D721Med (cell line): ENCODE measurements around the gene PIP5K1A.
"Not testable (repeated sequence)": the region's sequence is repeated elsewhere in the genome, so short reads cannot be mapped to it uniquely, and the experiment has no call there.

Experiments used
- DNase-seq: peaks from one replicate; pipeline ENCODE4 v3.0.0; 2011; ENCODE audit warnings: low spot score; ENCODE audit not compliant: insufficient read length
- FAIRE-seq: peaks from 2 replicates; lab custom pipeline; 2011; peaks lifted over from hg19 to GRCh38; lab: Jason Lieb, UNC
- TF ChIP-seq, protein P1 (sequence below): IDR thresholded peaks from 2 replicates; pipeline ENCODE4 v1.5.1; 2012; ENCODE audit warnings: mild to moderate bottlenecking, control low read depth; ENCODE audit not compliant: insufficient read depth; ENCODE audit errors: missing control alignments

The PIP5K1A gene

DNA sequence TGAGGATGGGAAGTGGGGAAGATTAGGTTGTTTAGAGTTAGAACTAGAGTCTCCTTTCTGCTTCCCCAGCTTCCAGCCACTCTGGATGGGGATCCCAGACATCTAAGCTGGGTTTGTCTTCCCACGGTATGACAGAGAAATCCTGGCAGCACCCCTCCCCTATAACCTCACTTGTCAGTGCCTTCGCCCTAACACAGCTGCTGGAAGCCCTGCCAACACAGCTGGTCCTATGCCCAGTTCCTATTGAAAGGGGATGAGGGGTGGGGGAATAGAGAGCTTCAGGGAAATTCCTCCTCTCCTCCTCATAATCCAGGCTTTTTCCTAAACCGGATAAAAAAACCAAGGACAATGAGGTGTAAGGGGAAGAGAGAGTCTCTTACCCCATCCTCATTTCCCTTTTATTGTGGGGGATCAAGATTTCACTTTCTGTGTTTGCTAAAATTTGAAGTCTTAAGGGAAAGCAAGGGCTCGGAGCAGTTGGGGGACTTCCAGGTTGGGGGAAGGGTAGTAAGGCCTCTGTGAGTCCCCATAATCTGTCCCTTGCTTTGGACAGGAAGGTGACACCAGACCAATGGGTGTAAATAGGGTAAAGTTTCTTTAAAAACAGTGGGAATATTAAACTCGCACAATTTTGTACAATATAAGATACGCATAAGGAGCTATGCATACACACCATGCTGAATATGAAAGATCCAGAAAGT is 23.2 kb upstream of the PIP5K1A start:
- DNase-seq (no peak), FAIRE-seq (no peak)
- TF ChIP-seq, protein P1, sequence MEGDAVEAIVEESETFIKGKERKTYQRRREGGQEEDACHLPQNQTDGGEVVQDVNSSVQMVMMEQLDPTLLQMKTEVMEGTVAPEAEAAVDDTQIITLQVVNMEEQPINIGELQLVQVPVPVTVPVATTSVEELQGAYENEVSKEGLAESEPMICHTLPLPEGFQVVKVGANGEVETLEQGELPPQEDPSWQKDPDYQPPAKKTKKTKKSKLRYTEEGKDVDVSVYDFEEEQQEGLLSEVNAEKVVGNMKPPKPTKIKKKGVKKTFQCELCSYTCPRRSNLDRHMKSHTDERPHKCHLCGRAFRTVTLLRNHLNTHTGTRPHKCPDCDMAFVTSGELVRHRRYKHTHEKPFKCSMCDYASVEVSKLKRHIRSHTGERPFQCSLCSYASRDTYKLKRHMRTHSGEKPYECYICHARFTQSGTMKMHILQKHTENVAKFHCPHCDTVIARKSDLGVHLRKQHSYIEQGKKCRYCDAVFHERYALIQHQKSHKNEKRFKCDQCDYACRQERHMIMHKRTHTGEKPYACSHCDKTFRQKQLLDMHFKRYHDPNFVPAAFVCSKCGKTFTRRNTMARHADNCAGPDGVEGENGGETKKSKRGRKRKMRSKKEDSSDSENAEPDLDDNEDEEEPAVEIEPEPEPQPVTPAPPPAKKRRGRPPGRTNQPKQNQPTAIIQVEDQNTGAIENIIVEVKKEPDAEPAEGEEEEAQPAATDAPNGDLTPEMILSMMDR, result no peak

DNA sequence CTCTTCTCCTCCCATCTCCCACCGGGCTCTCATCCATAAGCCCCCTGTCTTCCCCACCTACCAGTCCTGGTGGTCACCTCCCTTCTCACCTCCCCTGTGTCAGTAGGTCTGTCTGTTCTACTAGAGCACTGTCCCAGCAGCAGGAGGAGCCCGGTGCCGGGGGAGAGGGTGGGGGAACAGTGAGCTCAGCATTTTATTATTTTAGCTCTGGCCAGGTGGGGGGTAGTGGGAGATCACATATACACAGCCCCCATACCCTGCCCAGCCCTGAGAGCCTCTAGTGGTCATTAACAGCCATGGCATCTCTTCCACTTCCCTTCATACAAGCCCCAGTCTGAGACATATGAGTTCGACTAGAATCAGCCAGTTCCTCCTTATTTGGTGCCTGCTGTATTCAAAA is 22.5 kb upstream of the PIP5K1A start, which contains the start of gene TMOD4:
TSS of gene TMOD4 (minus strand) at position 119 of the 400 bp plus-strand sequence. CDS start 1,106 bp downstream, outside the sequence.
- TF ChIP-seq, protein P1, result peak; percentile 34
- DNase-seq, result no peak

DNA sequence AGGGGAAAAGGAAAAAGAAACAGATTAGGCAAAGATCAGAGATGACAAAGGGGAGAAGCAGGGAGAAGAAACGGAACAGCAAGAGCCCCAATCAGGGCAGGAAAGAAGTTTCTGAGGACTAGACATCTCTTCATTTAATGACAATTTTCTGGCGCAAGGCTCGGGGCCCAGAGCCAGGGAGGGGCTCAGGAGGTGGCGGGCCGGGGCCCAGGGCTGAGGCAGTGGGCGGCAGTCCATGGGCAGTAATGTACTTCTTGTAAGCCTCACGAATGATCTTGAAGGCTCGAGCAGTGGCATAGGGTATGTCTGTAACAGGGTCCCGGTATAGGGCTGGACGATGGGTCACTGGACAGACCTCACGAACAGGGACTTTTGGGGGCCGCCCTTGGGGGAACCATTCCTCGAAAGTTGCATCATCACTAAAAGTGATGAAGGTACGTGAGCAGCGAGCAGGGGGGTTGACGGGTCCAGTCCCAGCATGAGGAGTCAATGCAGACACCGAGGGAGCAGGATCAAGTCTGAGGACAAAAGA is 21.8 kb upstream of the PIP5K1A start:
- DNase-seq, result no peak
- TF ChIP-seq, protein P1, result no peak
- no peak for FAIRE-seq

More for the DNA sequence above, 22.5 kb upstream of the PIP5K1A start, which contains the start of gene TMOD4:
- FAIRE-seq, result no peak

DNA sequence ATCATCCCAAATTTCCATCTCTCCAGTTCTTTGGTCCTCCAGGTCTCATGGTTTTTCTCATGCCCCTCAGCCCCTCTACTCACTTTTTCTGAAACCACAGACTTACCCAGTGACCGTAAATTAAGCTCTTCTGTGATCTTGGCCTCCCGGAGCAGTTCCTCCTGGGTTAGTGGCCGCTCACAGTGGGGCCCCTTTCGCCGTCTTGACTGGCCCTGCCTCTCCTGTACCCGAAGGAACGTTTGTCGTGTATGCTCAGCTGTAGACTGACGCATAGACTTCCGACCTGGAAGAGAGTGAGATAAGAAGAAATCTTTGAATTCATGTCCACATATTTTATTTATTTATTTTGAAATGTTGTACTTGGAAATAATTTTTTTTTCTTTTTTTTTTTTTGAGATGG is 14.1 kb upstream of the PIP5K1A start:
- TF ChIP-seq, protein P1, result no peak
- DNase-seq (no peak), FAIRE-seq (no peak)

DNA sequence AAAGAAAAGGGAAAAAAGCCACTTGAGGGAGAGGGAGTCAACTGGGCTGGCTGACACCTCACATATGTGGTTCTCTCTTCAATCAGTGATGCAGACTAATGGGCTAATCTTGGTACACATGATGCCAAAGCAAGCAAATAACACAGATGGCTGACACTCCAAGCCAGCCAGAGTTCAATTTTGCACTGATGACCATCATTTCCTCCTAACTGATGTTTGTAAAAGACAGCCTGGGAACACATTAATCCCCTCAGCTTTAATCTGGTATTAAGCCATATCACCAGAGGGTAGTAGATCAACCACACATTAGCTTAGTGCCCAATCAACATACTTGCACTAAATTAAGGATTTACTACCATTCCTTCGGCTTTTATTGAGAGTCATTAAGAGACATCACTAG is 11.1 kb upstream of the PIP5K1A start:
- FAIRE-seq (peak; percentile 90), DNase-seq (peak; percentile 58)
- TF ChIP-seq, protein P1, result no peak

DNA sequence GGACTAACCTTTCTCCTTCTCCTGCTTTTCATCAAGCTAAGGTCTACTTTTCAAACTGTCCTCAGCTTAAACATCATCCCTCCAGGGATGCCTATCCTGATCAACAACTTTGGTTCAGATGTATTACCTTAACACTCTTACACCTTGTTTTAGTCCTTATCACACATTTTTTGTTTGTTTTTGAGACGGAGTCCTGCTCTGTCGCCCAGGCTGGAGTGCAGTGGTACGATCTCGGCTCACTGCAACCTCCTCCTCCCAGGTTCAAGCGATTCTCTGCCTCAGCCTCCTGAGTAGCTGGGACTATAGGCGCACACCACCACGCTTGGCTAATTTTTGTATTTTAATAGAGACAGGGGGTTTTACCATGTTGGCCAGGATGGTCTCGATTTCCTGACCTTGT is 9.7 kb upstream of the PIP5K1A start:
- not testable (repeated sequence) for DNase-seq, FAIRE-seq

DNA sequence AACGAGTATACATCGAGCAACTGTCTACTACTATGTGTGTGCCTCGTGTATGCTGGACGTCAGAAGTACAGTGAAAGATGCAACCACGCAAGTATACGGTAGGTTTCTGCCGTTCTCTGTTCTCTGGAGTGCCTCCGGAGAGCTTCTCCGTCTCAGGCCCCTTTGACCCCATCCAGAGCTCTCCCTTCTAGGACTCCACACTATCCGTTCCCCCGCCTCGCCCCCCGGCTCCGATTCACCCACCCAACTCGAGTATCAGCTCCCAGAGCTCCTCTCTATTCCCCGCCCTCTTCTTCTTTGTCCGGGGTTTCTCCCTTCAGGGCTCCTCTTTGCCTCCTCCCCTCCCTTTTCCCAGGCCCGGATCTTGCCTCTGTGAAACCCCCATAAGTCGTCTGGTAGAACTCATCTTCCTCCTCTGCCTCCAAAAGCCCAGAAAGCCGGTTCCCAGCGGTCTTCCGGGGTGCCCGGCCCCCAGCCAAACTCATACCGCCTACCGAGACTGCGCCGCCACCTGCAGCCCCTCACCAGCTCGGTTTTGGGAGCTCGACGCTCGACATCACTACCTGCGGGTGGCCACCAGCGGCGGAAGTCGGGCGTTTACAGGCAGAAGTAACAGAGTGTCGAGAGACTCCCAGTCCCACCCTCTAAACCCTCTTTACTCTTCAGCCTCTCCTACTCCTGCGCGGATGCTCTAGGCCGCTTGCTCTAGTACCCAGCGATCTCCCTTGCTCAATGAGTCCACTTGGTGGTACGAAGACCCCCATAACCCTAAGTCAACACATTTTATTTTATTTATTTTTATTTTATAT is 8.5 kb upstream of the PIP5K1A start, which contains the start of gene VPS72:
TSS of gene VPS72 (minus strand) at position 561 of the 809 bp plus-strand sequence. CDS start at position 485, 76 bp downstream.
- DNase-seq (peak; percentile 92), FAIRE-seq (no peak)
- TF ChIP-seq, protein P1, result no peak
